GM18511 (cell line): ENCODE measurements around the gene CCDC158.
"Not testable (repeated sequence)": the region's sequence is repeated elsewhere in the genome, so short reads cannot be mapped to it uniquely, and the experiment has no call there.

Source experiments
- ATAC-seq: cut with Tn5 transposase; IDR thresholded peaks from one replicate; pipeline ENCODE4 v1.9.1; 2021; ENCODE audit warnings: mild to moderate bottlenecking, moderate library complexity; ENCODE audit not compliant: unreplicated experiment

The CCDC158 gene

GRCh38 chr4:76313547-76313946 is 107.4 kb downstream of the CCDC158 start:
- ATAC-seq = no peak

GRCh38 chr4:76312457-76312856 is 108.5 kb downstream of the CCDC158 start:
- ATAC-seq = no peak

GRCh38 chr4:76311896-76312331 is 109.0 kb downstream of the CCDC158 start:
- ATAC-seq = no peak

- ATAC-seq = no peak
Observed at GRCh38 chr4:76310683-76311082, 110.3 kb downstream of the CCDC158 start.

GRCh38 chr4:76309939-76310550 is 110.9 kb downstream of the CCDC158 start:
- no peak for ATAC-seq

GRCh38 chr4:76308548-76308947 is 112.4 kb downstream of the CCDC158 start:
- no peak for ATAC-seq

- no peak for ATAC-seq
Observed at GRCh38 chr4:76307660-76308014, 113.3 kb downstream of the CCDC158 start.

- no peak for ATAC-seq
Observed at GRCh38 chr4:76306882-76307659, 113.9 kb downstream of the CCDC158 start.

GRCh38 chr4:76305971-76306881 is 114.7 kb downstream of the CCDC158 start, which contains the start of gene STBD1:
Gene STBD1 (plus strand): TSS chr4:76306733. CDS start chr4:76306770, 37 bp downstream.
- no peak for ATAC-seq

GRCh38 chr4:76305033-76305687 is 115.8 kb downstream of the CCDC158 start:
- no peak for ATAC-seq

- ATAC-seq = no peak
Observed at GRCh38 chr4:76302826-76303438, 118.0 kb downstream of the CCDC158 start.

GRCh38 chr4:76301775-76302162 is 119.2 kb downstream of the CCDC158 start:
- ATAC-seq = no peak

- ATAC-seq = peak; percentile 99
Observed at GRCh38 chr4:76301068-76301774, 119.7 kb downstream of the CCDC158 start.

GRCh38 chr4:76300012-76300411 is 120.9 kb downstream of the CCDC158 start:
- no peak for ATAC-seq

- ATAC-seq = no peak
Observed at GRCh38 chr4:76298227-76298626, 122.7 kb downstream of the CCDC158 start.

GRCh38 chr4:76296286-76296820 is 124.6 kb downstream of the CCDC158 start:
- no peak for ATAC-seq

GRCh38 chr4:76293772-76294171 is 127.2 kb downstream of the CCDC158 start:
- ATAC-seq = no peak

- ATAC-seq = no peak
Observed at GRCh38 chr4:76292730-76293129, 128.2 kb downstream of the CCDC158 start.

- ATAC-seq = not testable (repeated sequence)
Observed at GRCh38 chr4:76287811-76288210, 133.1 kb downstream of the CCDC158 start.

- no peak for ATAC-seq
Observed at GRCh38 chr4:76283900-76284299, 137.0 kb downstream of the CCDC158 start.
